NK-92 (cell line): ENCODE results near the gene TRMT6.

Source experiments
- DNase-seq: peaks from one replicate; lab custom pipeline; 2025; ENCODE audit not compliant: unreplicated experiment; lab: John Stamatoyannopoulos, UW

Gene TRMT6

GRCh38 chr20:5967469-5967868 lies 17.1 kb upstream of the TRMT6 start:
- DNase-seq: no peak

- DNase-seq: no peak
Measured at GRCh38 chr20:5949943-5950270, 426 bp downstream of the TRMT6 start.

- no peak for DNase-seq
Measured at GRCh38 chr20:5947276-5947675, 3.1 kb downstream of the TRMT6 start.

GRCh38 chr20:5945963-5946362 lies 4.4 kb downstream of the TRMT6 start:
- no peak for DNase-seq

- no peak for DNase-seq
Measured at GRCh38 chr20:5938456-5939029, 11.8 kb downstream of the TRMT6 start.

GRCh38 chr20:5936238-5936637 lies 14.1 kb downstream of the TRMT6 start:
- no peak for DNase-seq

- DNase-seq: no peak
Measured at GRCh38 chr20:5935384-5935783, 14.9 kb downstream of the TRMT6 start.

- DNase-seq: no peak
Measured at GRCh38 chr20:5933802-5934436, 16.4 kb downstream of the TRMT6 start.

- no peak for DNase-seq
Measured at GRCh38 chr20:5932796-5933195, 17.5 kb downstream of the TRMT6 start.

- DNase-seq: no peak
Measured at GRCh38 chr20:5931411-5931810, 18.9 kb downstream of the TRMT6 start.

- DNase-seq: no peak
Measured at GRCh38 chr20:5928836-5929715, 21.3 kb downstream of the TRMT6 start.

GRCh38 chr20:5927749-5928462 lies 22.4 kb downstream of the TRMT6 start:
- no peak for DNase-seq

GRCh38 chr20:5925551-5925950 lies 24.8 kb downstream of the TRMT6 start:
- DNase-seq: no peak

- DNase-seq: no peak
Measured at GRCh38 chr20:5923493-5923892, 26.8 kb downstream of the TRMT6 start.

- DNase-seq: no peak
Measured at GRCh38 chr20:5920581-5920980, 29.8 kb downstream of the TRMT6 start.

- DNase-seq: no peak
Measured at GRCh38 chr20:5919626-5920544, 30.4 kb downstream of the TRMT6 start.

GRCh38 chr20:5918856-5919625 lies 31.3 kb downstream of the TRMT6 start:
- no peak for DNase-seq

- no peak for DNase-seq
Measured at GRCh38 chr20:5914859-5915258, 35.5 kb downstream of the TRMT6 start.

GRCh38 chr20:5913166-5913565 lies 37.2 kb downstream of the TRMT6 start:
- no peak for DNase-seq

- no peak for DNase-seq
Measured at GRCh38 chr20:5910186-5910585, 40.1 kb downstream of the TRMT6 start.
